Skeletal muscle tissue (tissue), 4 donors: ENCODE measurements around the gene CD81. TPM values are rescaled to one million over a fixed set of nuclear protein-coding genes. Genes with fewer than 3 reads are reported as not detected.

ENCODE experiments used
- H3K27ac ChIP-seq: one replicate; pipeline ENCODE4 v1.7.0; 2013; ENCODE audit warnings: mild to moderate bottlenecking, low read depth, low read length, inconsistent platforms
- H3K27me3 ChIP-seq, 3 donors: one replicate each; pipeline ENCODE4 v1.7.0; 2013; ENCODE audit warnings: low read length in 3 of 3; ENCODE audit not compliant: control insufficient read depth in 3 of 3, insufficient read depth in 3 of 3
- H3K36me3 ChIP-seq, 3 donors: one replicate each; pipeline ENCODE4 v1.7.0; 2013; ENCODE audit warnings: low read length in 3 of 3; ENCODE audit not compliant: control insufficient read depth in 3 of 3, insufficient read depth in 3 of 3
- H3K4me1 ChIP-seq, 3 donors: one replicate each; pipeline ENCODE4 v1.7.0; 2013; ENCODE audit warnings: low read length in 3 of 3, mild to moderate bottlenecking in 3 of 3; ENCODE audit not compliant: control insufficient read depth in 3 of 3, insufficient read depth in 3 of 3
- H3K4me3 ChIP-seq, 3 donors: one replicate each; pipeline ENCODE4 v1.7.0; 2013; ENCODE audit warnings: low read length in 3 of 3
- H3K9ac ChIP-seq, 3 donors: one replicate each; pipeline ENCODE4 v1.7.0; 2013; ENCODE audit warnings: low read length in 3 of 3, mild to moderate bottlenecking in 3 of 3, moderate library complexity in 2 of 3, low read depth in 1 of 3
- H3K9me3 ChIP-seq, 3 donors: one replicate each; pipeline ENCODE4 v1.7.0; 2013; ENCODE audit warnings: low read length in 3 of 3; ENCODE audit not compliant: control insufficient read depth in 3 of 3
- total RNA-seq: library from RNA; depleted of rRNA; stranded (reverse); fragments of >200 nt; gene quantifications from one replicate; pipeline ENCODE4 v1.2.3, GENCODE V29; 2014
- donor health status: Osteomylitis.

CD81 gene
- total RNA-seq, 1 donor from 2014 or later, result 221 TPM

GRCh38 chr11:2425506-2425905 is 48.4 kb downstream of the CD81 start:
- Histone ChIP-seq H3K36me3 (no peaks in the 10 kb centered on the region), H3K9me3 (no peaks in the 10 kb centered on the region), H3K9ac (no peak overlapping the region), H3K27me3 (peaks cover 0 to 17% (median 9%) of the 10 kb centered on the region in 3 donors), H3K27ac (no peak overlapping the region), H3K4me3 (no peak overlapping the region), H3K4me1 (peaks cover 0 to 5% (median 2%) of the 10 kb centered on the region in 3 donors)

GRCh38 chr11:2426221-2426620 is 49.1 kb downstream of the CD81 start:
- H3K9ac ChIP-seq, result no peak overlapping the region
- no peaks in the 10 kb centered on the region for H3K36me3 ChIP-seq
- H3K27ac ChIP-seq, result no peak overlapping the region
- no peaks in the 10 kb centered on the region for H3K9me3 ChIP-seq
- no peak overlapping the region for H3K4me3 ChIP-seq
- H3K4me1 ChIP-seq, result no peaks in the 10 kb centered on the region
- H3K27me3 ChIP-seq, result peaks cover 0 to 13% (median 11%) of the 10 kb centered on the region in 3 donors

GRCh38 chr11:2426826-2427521 is 49.9 kb downstream of the CD81 start:
- no peaks in the 10 kb centered on the region for H3K9me3 ChIP-seq
- no peaks in the 10 kb centered on the region for H3K36me3 ChIP-seq
- no peak overlapping the region for H3K4me3 ChIP-seq
- no peak overlapping the region for H3K27ac ChIP-seq
- H3K4me1 ChIP-seq, result no peaks in the 10 kb centered on the region
- H3K27me3 ChIP-seq, result peaks cover 0 to 15% (median 9%) of the 10 kb centered on the region in 3 donors
- H3K9ac ChIP-seq, result no peak overlapping the region

GRCh38 chr11:2427721-2428321 is 50.7 kb downstream of the CD81 start:
- no peaks in the 10 kb centered on the region for H3K36me3 ChIP-seq
- no peak overlapping the region for H3K4me3 ChIP-seq
- H3K27ac ChIP-seq, result no peak overlapping the region
- no peak overlapping the region for H3K9ac ChIP-seq
- peaks cover 0 to 18% (median 14%) of the 10 kb centered on the region in 3 donors for H3K27me3 ChIP-seq
- H3K9me3 ChIP-seq, result no peaks in the 10 kb centered on the region
- H3K4me1 ChIP-seq, result no peaks in the 10 kb centered on the region

GRCh38 chr11:2428322-2428795 is 51.2 kb downstream of the CD81 start:
- Histone ChIP-seq H3K27me3 (peaks cover 0 to 21% (median 17%) of the 10 kb centered on the region in 3 donors), H3K27ac (no peak overlapping the region), H3K9ac (no peak overlapping the region), H3K4me1 (no peaks in the 10 kb centered on the region), H3K4me3 (no peak overlapping the region), H3K36me3 (no peaks in the 10 kb centered on the region), H3K9me3 (no peaks in the 10 kb centered on the region)

- no peaks in the 10 kb centered on the region for H3K4me1 ChIP-seq
- no peak overlapping the region for H3K4me3 ChIP-seq
Observed at GRCh38 chr11:2431395-2431794, 54.3 kb downstream of the CD81 start.

GRCh38 chr11:2432171-2432621 is 55.1 kb downstream of the CD81 start:
- no peaks in the 10 kb centered on the region for H3K36me3 ChIP-seq
- peaks cover 6 to 40% (median 38%) of the 10 kb centered on the region in 3 donors for H3K27me3 ChIP-seq
- H3K4me1 ChIP-seq, result no peaks in the 10 kb centered on the region
- H3K27ac ChIP-seq, result no peak overlapping the region
- no peak overlapping the region for H3K9ac ChIP-seq
- no peaks in the 10 kb centered on the region for H3K9me3 ChIP-seq
- H3K4me3 ChIP-seq, result no peak overlapping the region

More at GRCh38 chr11:2431395-2431794, 54.3 kb downstream of the CD81 start:
- Histone ChIP-seq H3K9ac (no peak overlapping the region), H3K9me3 (no peaks in the 10 kb centered on the region), H3K27me3 (peaks cover 6 to 39% (median 32%) of the 10 kb centered on the region in 3 donors), H3K36me3 (no peaks in the 10 kb centered on the region), H3K27ac (no peak overlapping the region)

GRCh38 chr11:2432628-2433071 is 55.5 kb downstream of the CD81 start:
- H3K4me3 ChIP-seq, result no peak overlapping the region
- H3K36me3 ChIP-seq, result no peaks in the 10 kb centered on the region
- H3K9me3 ChIP-seq, result no peaks in the 10 kb centered on the region
- no peak overlapping the region for H3K9ac ChIP-seq
- H3K27ac ChIP-seq, result no peak overlapping the region
- H3K4me1 ChIP-seq, result no peaks in the 10 kb centered on the region
- H3K27me3 ChIP-seq, result peaks cover 6 to 44% (median 38%) of the 10 kb centered on the region in 3 donors

- H3K9me3 ChIP-seq, result no peaks in the 10 kb centered on the region
Observed at GRCh38 chr11:2433106-2433925, 56.2 kb downstream of the CD81 start.

More at GRCh38 chr11:2433106-2433925, 56.2 kb downstream of the CD81 start:
- no peaks in the 10 kb centered on the region for H3K36me3 ChIP-seq
- no peak overlapping the region for H3K4me3 ChIP-seq
- no peak overlapping the region for H3K9ac ChIP-seq
- H3K4me1 ChIP-seq, result no peaks in the 10 kb centered on the region
- no peak overlapping the region for H3K27ac ChIP-seq
- peaks cover 6 to 44% (median 36%) of the 10 kb centered on the region in 3 donors for H3K27me3 ChIP-seq
